Choroid plexus epithelial cell (primary cell): Measurements from ENCODE around the gene B3GNT8.

Source experiments
- DNase-seq: peaks from one replicate; pipeline ENCODE4 v3.0.0-alpha.2; 2010; ENCODE audit warnings: low read depth
- H3K4me3 ChIP-seq: 2 replicates; pipeline ENCODE4 v1.5.1; 2011; ENCODE audit warnings: low read depth, mild to moderate bottlenecking, control low read depth, low read length, moderate library complexity
- CTCF ChIP-seq: conservative IDR thresholded peaks from 2 replicates; pipeline ENCODE4 v1.5.1; 2011; ENCODE audit warnings: low read depth, mild to moderate bottlenecking, control low read depth, inconsistent platforms, low read length, moderate library complexity

B3GNT8 gene

GRCh38 chr19:41407271-41407670 is 19.9 kb downstream of the B3GNT8 start:
- no peak overlapping the region for H3K4me3 ChIP-seq
- TF ChIP-seq CTCF: peak; percentile 25
- peak; percentile 76 for DNase-seq

GRCh38 chr19:41405776-41406175 is 21.4 kb downstream of the B3GNT8 start:
- no peak overlapping the region for H3K4me3 ChIP-seq
- TF ChIP-seq CTCF: no peak
- DNase-seq: no peak

DNA sequence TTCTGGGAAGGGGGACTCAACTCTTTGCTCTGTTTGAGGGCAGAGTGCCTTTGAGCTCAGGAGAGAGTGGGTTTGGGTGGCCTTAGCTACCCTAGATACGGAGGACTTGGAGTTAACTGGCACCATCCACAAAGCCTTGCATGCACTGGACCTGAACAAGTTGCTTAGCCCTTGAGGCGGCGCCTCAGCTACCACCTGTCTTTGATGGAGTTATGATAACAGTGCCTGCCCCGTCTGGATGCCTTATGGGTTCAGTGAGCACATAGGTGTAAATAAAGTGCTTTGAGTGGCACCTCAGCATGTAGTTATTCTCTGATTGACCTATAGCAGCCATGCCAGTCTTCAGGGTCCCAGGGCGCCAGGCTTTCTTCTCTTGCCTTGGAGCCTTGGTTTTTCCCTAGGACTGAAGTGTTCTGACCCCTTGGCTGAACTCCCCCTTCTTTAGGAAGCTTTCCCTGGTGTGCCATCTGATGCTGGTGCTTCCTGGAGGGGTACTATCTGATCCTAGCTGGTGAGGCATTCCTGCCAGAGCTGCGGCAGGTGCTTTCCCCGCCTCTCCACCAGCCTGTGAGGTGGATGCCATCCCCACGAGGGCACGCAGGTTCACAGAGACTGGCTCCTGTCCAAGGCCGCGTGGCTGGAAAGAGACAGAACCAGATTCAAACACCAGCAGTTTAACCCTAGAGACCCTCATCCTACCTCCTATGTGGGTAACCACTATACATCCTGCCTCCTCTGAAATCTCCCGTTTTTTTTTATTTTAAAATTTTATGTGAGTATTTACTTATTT is 23.8 kb downstream of the B3GNT8 start:
- no peak for DNase-seq
- H3K4me3 ChIP-seq: no peak overlapping the region
- no peak for TF ChIP-seq CTCF

GRCh38 chr19:41402010-41402409 is 25.2 kb downstream of the B3GNT8 start:
- no peak for DNase-seq
- TF ChIP-seq CTCF: no peak
- H3K4me3 ChIP-seq: no peak overlapping the region

DNA sequence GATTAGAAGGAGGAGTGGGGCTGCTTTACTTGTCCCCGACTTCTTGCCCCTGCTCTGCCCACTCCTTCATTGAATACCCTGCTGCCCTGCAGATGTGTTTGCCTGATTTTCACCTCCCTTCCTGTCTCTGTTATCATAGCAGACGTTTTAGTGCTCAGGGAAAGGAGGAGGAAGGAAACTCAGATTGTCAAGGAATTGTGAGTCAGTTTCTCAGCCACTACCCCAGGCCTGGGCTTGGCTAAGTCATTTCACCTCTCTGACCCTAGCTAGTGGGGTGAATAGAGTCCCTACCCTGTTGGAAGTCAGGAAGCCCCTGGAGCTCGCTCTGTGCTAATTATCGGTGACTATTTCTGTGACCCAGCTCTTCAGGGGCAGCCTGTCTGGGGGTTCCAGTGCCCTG is 25.7 kb downstream of the B3GNT8 start:
- H3K4me3 ChIP-seq: no peak overlapping the region
- DNase-seq: no peak
- TF ChIP-seq CTCF: no peak

GRCh38 chr19:41399525-41399924 is 27.6 kb downstream of the B3GNT8 start:
- no peak for TF ChIP-seq CTCF
- no peak overlapping the region for H3K4me3 ChIP-seq
- DNase-seq: no peak

- TF ChIP-seq CTCF: no peak
These were observed 28.1 kb downstream of the B3GNT8 start for GRCh38 chr19:41399091-41399490.

More at GRCh38 chr19:41399091-41399490, 28.1 kb downstream of the B3GNT8 start:
- DNase-seq: no peak
- H3K4me3 ChIP-seq: no peak overlapping the region
